Mononuclear cell (primary cell): ENCODE measurements around the gene KCNK10. TPM values are rescaled to one million over a fixed set of nuclear protein-coding genes. Genes with fewer than 3 reads are reported as not detected.

Source experiments
- H3K27me3 ChIP-seq: 2 replicates; pipeline ENCODE4 v1.6.0; 2011; ENCODE audit warnings: low read length, control low read depth; ENCODE audit not compliant: insufficient read depth
- H3K4me1 ChIP-seq: 2 replicates; pipeline ENCODE4 v1.5.1; 2011; ENCODE audit warnings: mild to moderate bottlenecking, low read length, control low read depth; ENCODE audit not compliant: insufficient read depth
- H3K4me3 ChIP-seq: 2 replicates; pipeline ENCODE4 v1.5.1; 2011; ENCODE audit warnings: mild to moderate bottlenecking, low read length, moderate library complexity
- H3K9me3 ChIP-seq: 2 replicates; pipeline ENCODE4 v1.5.1; 2011; ENCODE audit warnings: low read depth, mild to moderate bottlenecking, control low read depth, low read length
- total RNA-seq: library from RNA; depleted of rRNA; stranded (reverse); fragments of >200 nt; gene quantifications from one replicate; pipeline ENCODE4 v1.2.3, GENCODE V29; 2012

The KCNK10 gene
- 0.10 TPM for total RNA-seq

GRCh38 chr14:88323086-88323522 is at the start of gene KCNK10:
KCNK10 (minus strand) TSS chr14:88323269; CDS start chr14:88322798, 471 bp downstream.
- Histone ChIP-seq H3K27me3 (peaks cover 88% of the 10 kb centered on the region), H3K4me3 (no peak within 1 kb of the TSS), H3K9me3 (no peaks in the 10 kb centered on the region), H3K4me1 (peaks cover 4% of the 10 kb centered on the region)

GRCh38 chr14:88369496-88369895 is 46.4 kb upstream of the KCNK10 start:
- H3K4me3 ChIP-seq, result no peak overlapping the region
- H3K4me1 ChIP-seq, result no peaks in the 10 kb centered on the region
- no peaks in the 10 kb centered on the region for H3K9me3 ChIP-seq
- H3K27me3 ChIP-seq, result peaks cover 2% of the 10 kb centered on the region

GRCh38 chr14:88364710-88365413 is 41.8 kb upstream of the KCNK10 start:
- Histone ChIP-seq H3K4me1 (no peaks in the 10 kb centered on the region), H3K4me3 (no peak overlapping the region), H3K9me3 (no peaks in the 10 kb centered on the region), H3K27me3 (peaks cover 2% of the 10 kb centered on the region)

- H3K4me3 ChIP-seq, result no peak overlapping the region
- peaks cover 2% of the 10 kb centered on the region for H3K27me3 ChIP-seq
- H3K9me3 ChIP-seq, result no peaks in the 10 kb centered on the region
- H3K4me1 ChIP-seq, result no peaks in the 10 kb centered on the region
Observed at GRCh38 chr14:88363644-88364043, 40.6 kb upstream of the KCNK10 start.

GRCh38 chr14:88359500-88359899 is 36.4 kb upstream of the KCNK10 start:
- Histone ChIP-seq H3K4me1 (no peaks in the 10 kb centered on the region), H3K27me3 (no peaks in the 10 kb centered on the region), H3K4me3 (no peak overlapping the region), H3K9me3 (no peaks in the 10 kb centered on the region)

GRCh38 chr14:88354358-88354757 is 31.3 kb upstream of the KCNK10 start:
- H3K4me1 ChIP-seq, result no peaks in the 10 kb centered on the region
- H3K4me3 ChIP-seq, result no peak overlapping the region
- no peaks in the 10 kb centered on the region for H3K27me3 ChIP-seq
- H3K9me3 ChIP-seq, result no peaks in the 10 kb centered on the region

- Histone ChIP-seq H3K4me3 (no peak overlapping the region), H3K4me1 (no peaks in the 10 kb centered on the region), H3K9me3 (no peaks in the 10 kb centered on the region), H3K27me3 (no peaks in the 10 kb centered on the region)
Observed at GRCh38 chr14:88352698-88353097, 29.6 kb upstream of the KCNK10 start.

- no peak overlapping the region for H3K4me3 ChIP-seq
- H3K9me3 ChIP-seq, result no peaks in the 10 kb centered on the region
- no peaks in the 10 kb centered on the region for H3K27me3 ChIP-seq
- no peaks in the 10 kb centered on the region for H3K4me1 ChIP-seq
Observed at GRCh38 chr14:88351966-88352691, 29.1 kb upstream of the KCNK10 start.

- Histone ChIP-seq H3K4me3 (no peak overlapping the region), H3K9me3 (no peaks in the 10 kb centered on the region), H3K27me3 (no peaks in the 10 kb centered on the region), H3K4me1 (no peaks in the 10 kb centered on the region)
Observed at GRCh38 chr14:88348546-88348945, 25.5 kb upstream of the KCNK10 start.

GRCh38 chr14:88346048-88346639 is 23.1 kb upstream of the KCNK10 start:
- no peak overlapping the region for H3K4me3 ChIP-seq
- no peaks in the 10 kb centered on the region for H3K9me3 ChIP-seq
- no peaks in the 10 kb centered on the region for H3K27me3 ChIP-seq
- no peaks in the 10 kb centered on the region for H3K4me1 ChIP-seq

- Histone ChIP-seq H3K4me1 (no peaks in the 10 kb centered on the region), H3K4me3 (no peak overlapping the region), H3K9me3 (no peaks in the 10 kb centered on the region), H3K27me3 (peaks cover under 1% of the 10 kb centered on the region)
Observed at GRCh38 chr14:88342980-88343379, 19.9 kb upstream of the KCNK10 start.

- no peaks in the 10 kb centered on the region for H3K4me1 ChIP-seq
- peaks cover 5% of the 10 kb centered on the region for H3K27me3 ChIP-seq
- H3K9me3 ChIP-seq, result no peaks in the 10 kb centered on the region
- no peak overlapping the region for H3K4me3 ChIP-seq
Observed at GRCh38 chr14:88340357-88340756, 17.3 kb upstream of the KCNK10 start.

GRCh38 chr14:88333036-88333435 is 10.0 kb upstream of the KCNK10 start:
- no peaks in the 10 kb centered on the region for H3K9me3 ChIP-seq
- no peak overlapping the region for H3K4me3 ChIP-seq
- no peaks in the 10 kb centered on the region for H3K4me1 ChIP-seq
- H3K27me3 ChIP-seq, result peaks cover 33% of the 10 kb centered on the region

- Histone ChIP-seq H3K4me3 (no peak overlapping the region), H3K4me1 (peaks cover 4% of the 10 kb centered on the region), H3K27me3 (peaks cover 74% of the 10 kb centered on the region), H3K9me3 (no peaks in the 10 kb centered on the region)
Observed at GRCh38 chr14:88327497-88327896, 4.4 kb upstream of the KCNK10 start.

GRCh38 chr14:88326352-88327103 is 3.5 kb upstream of the KCNK10 start:
- peaks cover 4% of the 10 kb centered on the region for H3K4me1 ChIP-seq
- H3K4me3 ChIP-seq, result no peak overlapping the region
- no peaks in the 10 kb centered on the region for H3K9me3 ChIP-seq
- peaks cover 80% of the 10 kb centered on the region for H3K27me3 ChIP-seq
